Memory B cell (primary cell): ENCODE data around the gene PACS2.
A peak's percentile ranks its signal among the peaks of the same experiment; 100 is the strongest.
"Not testable (repeated sequence)": the region's sequence is repeated elsewhere in the genome, so short reads cannot be mapped to it uniquely, and the experiment has no call there.

Source experiments
- ATAC-seq: fragments of 150-1000 bp; cut with Tn5 transposase; 2 replicates; pipeline ENCODE4 v1.10.0; 2021; ENCODE audit warnings: low read depth, mild to moderate bottlenecking, moderate library complexity
- DNase-seq, 2 donors: peaks; one replicate each; pipeline ENCODE4 v3.0.0; 2022; ENCODE audit warnings: low spot score in 2 of 2
- H3K27ac Mint-ChIP-seq: one replicate; pipeline ENCODE4 v1.8.0; 2022; ENCODE audit warnings: mild to moderate bottlenecking, moderate library complexity, mixed read lengths
- H3K27me3 Mint-ChIP-seq: one replicate; pipeline ENCODE4 v1.8.0; 2022; ENCODE audit warnings: mixed read lengths
- H3K36me3 Mint-ChIP-seq: one replicate; pipeline ENCODE4 v1.8.0; 2022; ENCODE audit warnings: mild to moderate bottlenecking, mixed read lengths
- H3K4me1 Mint-ChIP-seq: one replicate; pipeline ENCODE4 v1.8.0; 2022; ENCODE audit warnings: mixed read lengths
- H3K4me3 Mint-ChIP-seq: one replicate; pipeline ENCODE4 v1.8.0; 2022; ENCODE audit warnings: mild to moderate bottlenecking, moderate library complexity, mixed read lengths
- H3K9me3 Mint-ChIP-seq: one replicate; pipeline ENCODE4 v1.8.0; 2022; ENCODE audit warnings: mixed read lengths

Gene PACS2

GRCh38 chr14:105351410-105351809 is 36.9 kb downstream of the PACS2 start:
- H3K9me3 Mint-ChIP-seq: no peaks in the 10 kb centered on the region

GRCh38 chr14:105351920-105352851 is 37.6 kb downstream of the PACS2 start:
- DNase-seq (peak; percentile 93 to 95), ATAC-seq (peak; percentile 92)
- Mint-ChIP-seq H3K27ac (peak overlapping the region; percentile 89), H3K4me1 (peaks cover 5% of the 10 kb centered on the region), H3K9me3 (no peaks in the 10 kb centered on the region), H3K27me3 (no peaks in the 10 kb centered on the region), H3K36me3 (peaks cover 2% of the 10 kb centered on the region), H3K4me3 (no peak overlapping the region)

More at GRCh38 chr14:105351410-105351809, 36.9 kb downstream of the PACS2 start:
- H3K4me3 Mint-ChIP-seq: no peak overlapping the region
- peaks cover 7% of the 10 kb centered on the region for H3K4me1 Mint-ChIP-seq
- DNase-seq (no peak), ATAC-seq (no peak)
- peaks cover 2% of the 10 kb centered on the region for H3K36me3 Mint-ChIP-seq
- peaks cover 2% of the 10 kb centered on the region for H3K27me3 Mint-ChIP-seq
- H3K27ac Mint-ChIP-seq: no peak overlapping the region

- no peak for ATAC-seq
- H3K4me3 Mint-ChIP-seq: no peak overlapping the region
- no peaks in the 10 kb centered on the region for H3K9me3 Mint-ChIP-seq
- DNase-seq: no peak
- H3K27ac Mint-ChIP-seq: peak overlapping the region; percentile 89
- peaks cover 5% of the 10 kb centered on the region for H3K4me1 Mint-ChIP-seq
- no peaks in the 10 kb centered on the region for H3K27me3 Mint-ChIP-seq
- H3K36me3 Mint-ChIP-seq: peaks cover 2% of the 10 kb centered on the region
These were observed 38.6 kb downstream of the PACS2 start for GRCh38 chr14:105353136-105353535.

- no peaks in the 10 kb centered on the region for H3K27me3 Mint-ChIP-seq
- DNase-seq (no peak), ATAC-seq (no peak)
- H3K4me3 Mint-ChIP-seq: no peak overlapping the region
- peaks cover 2% of the 10 kb centered on the region for H3K36me3 Mint-ChIP-seq
- H3K27ac Mint-ChIP-seq: no peak overlapping the region
- H3K9me3 Mint-ChIP-seq: no peaks in the 10 kb centered on the region
- H3K4me1 Mint-ChIP-seq: peaks cover 5% of the 10 kb centered on the region
These were observed 40.0 kb downstream of the PACS2 start for GRCh38 chr14:105354541-105354940.

GRCh38 chr14:105355049-105355575 is 40.6 kb downstream of the PACS2 start:
- H3K27ac Mint-ChIP-seq: no peak overlapping the region
- DNase-seq (no peak), ATAC-seq (no peak)
- H3K27me3 Mint-ChIP-seq: no peaks in the 10 kb centered on the region
- peaks cover 5% of the 10 kb centered on the region for H3K4me1 Mint-ChIP-seq
- no peaks in the 10 kb centered on the region for H3K9me3 Mint-ChIP-seq
- peaks cover 2% of the 10 kb centered on the region for H3K36me3 Mint-ChIP-seq
- no peak overlapping the region for H3K4me3 Mint-ChIP-seq

- no peaks in the 10 kb centered on the region for H3K9me3 Mint-ChIP-seq
- H3K27me3 Mint-ChIP-seq: no peaks in the 10 kb centered on the region
- H3K27ac Mint-ChIP-seq: no peak overlapping the region
- H3K4me3 Mint-ChIP-seq: no peak overlapping the region
- H3K4me1 Mint-ChIP-seq: peaks cover 5% of the 10 kb centered on the region
- DNase-seq: no peak
- peaks cover 4% of the 10 kb centered on the region for H3K36me3 Mint-ChIP-seq
- no peak for ATAC-seq
These were observed 41.5 kb downstream of the PACS2 start for GRCh38 chr14:105355850-105356604.

GRCh38 chr14:105356927-105357326 is 42.4 kb downstream of the PACS2 start:
- ATAC-seq: no peak
- H3K27me3 Mint-ChIP-seq: no peaks in the 10 kb centered on the region
- no peaks in the 10 kb centered on the region for H3K9me3 Mint-ChIP-seq
- H3K36me3 Mint-ChIP-seq: peaks cover 5% of the 10 kb centered on the region
- H3K27ac Mint-ChIP-seq: no peak overlapping the region
- H3K4me3 Mint-ChIP-seq: no peak overlapping the region
- H3K4me1 Mint-ChIP-seq: peaks cover 5% of the 10 kb centered on the region
- no peak for DNase-seq

GRCh38 chr14:105357626-105358025 is 43.1 kb downstream of the PACS2 start:
- DNase-seq: no peak
- Mint-ChIP-seq H3K4me1 (peaks cover 3% of the 10 kb centered on the region), H3K4me3 (no peak overlapping the region), H3K9me3 (no peaks in the 10 kb centered on the region), H3K36me3 (peaks cover 5% of the 10 kb centered on the region), H3K27me3 (no peaks in the 10 kb centered on the region), H3K27ac (no peak overlapping the region)
- no peak for ATAC-seq

GRCh38 chr14:105358140-105358846 is 43.7 kb downstream of the PACS2 start:
- Mint-ChIP-seq H3K4me1 (peaks cover under 1% of the 10 kb centered on the region), H3K9me3 (no peaks in the 10 kb centered on the region), H3K36me3 (peaks cover 5% of the 10 kb centered on the region), H3K27me3 (no peaks in the 10 kb centered on the region), H3K27ac (no peak overlapping the region), H3K4me3 (no peak overlapping the region)
- no peak for DNase-seq
- ATAC-seq: no peak

- Mint-ChIP-seq H3K27me3 (no peaks in the 10 kb centered on the region), H3K9me3 (no peaks in the 10 kb centered on the region), H3K36me3 (peaks cover 5% of the 10 kb centered on the region), H3K4me1 (peaks cover 5% of the 10 kb centered on the region), H3K27ac (no peak overlapping the region), H3K4me3 (no peak overlapping the region)
- DNase-seq (no peak), ATAC-seq (no peak)
These were observed 44.4 kb downstream of the PACS2 start for GRCh38 chr14:105358943-105359342.

GRCh38 chr14:105361412-105361811 is 46.9 kb downstream of the PACS2 start:
- not testable (repeated sequence) for H3K27ac Mint-ChIP-seq, DNase-seq, H3K4me1 Mint-ChIP-seq

GRCh38 chr14:105363847-105364708 is 49.5 kb downstream of the PACS2 start:
- Mint-ChIP-seq H3K36me3 (peaks cover 5% of the 10 kb centered on the region), H3K4me1 (peaks cover 7% of the 10 kb centered on the region), H3K4me3 (peak overlapping the region; percentile 84), H3K27ac (peak overlapping the region; percentile 62), H3K27me3 (no peaks in the 10 kb centered on the region), H3K9me3 (no peaks in the 10 kb centered on the region)
- peak in 1 of 2 donors; percentile 53 for DNase-seq
- peak; percentile 80 for ATAC-seq

More at GRCh38 chr14:105361412-105361811, 46.9 kb downstream of the PACS2 start:
- not testable (repeated sequence) for H3K4me3 Mint-ChIP-seq, H3K36me3 Mint-ChIP-seq, H3K27me3 Mint-ChIP-seq, ATAC-seq, H3K9me3 Mint-ChIP-seq

GRCh38 chr14:105365101-105365500 is 50.6 kb downstream of the PACS2 start:
- no peak overlapping the region for H3K27ac Mint-ChIP-seq

More at GRCh38 chr14:105365101-105365500, 50.6 kb downstream of the PACS2 start:
- no peaks in the 10 kb centered on the region for H3K9me3 Mint-ChIP-seq
- H3K4me1 Mint-ChIP-seq: peaks cover 7% of the 10 kb centered on the region
- peaks cover 5% of the 10 kb centered on the region for H3K36me3 Mint-ChIP-seq
- no peak overlapping the region for H3K4me3 Mint-ChIP-seq
- no peaks in the 10 kb centered on the region for H3K27me3 Mint-ChIP-seq
- no peak for ATAC-seq
- DNase-seq: no peak
